HUDEP-2 (cell line): ENCODE measurements around the gene EPS8L3.
"Not testable (repeated sequence)": the region's sequence is repeated elsewhere in the genome, so short reads cannot be mapped to it uniquely, and the experiment has no call there.

Experiments
- DNase-seq, 76 experiments: peaks; one replicate each; lab custom pipeline; 2025; ENCODE audit not compliant: unreplicated experiment in 76 of 76; lab: John Stamatoyannopoulos, UW

Gene EPS8L3

GRCh38 chr1:109750241-109750882 is 13.4 kb downstream of the EPS8L3 start:
- DNase-seq = no peak

- DNase-seq = no peak
These were observed 14.5 kb downstream of the EPS8L3 start for GRCh38 chr1:109749221-109749620.

GRCh38 chr1:109748311-109748710 is 15.4 kb downstream of the EPS8L3 start:
- DNase-seq = not testable (repeated sequence)

GRCh38 chr1:109740615-109741373 is 22.9 kb downstream of the EPS8L3 start, which contains the start of gene GSTM3:
TSS of gene GSTM3 (minus strand) at chr1:109741038. CDS start at chr1:109740287, 751 bp downstream.
- DNase-seq = no peak

GRCh38 chr1:109739738-109740614 is 23.7 kb downstream of the EPS8L3 start:
- peak in 68 of 76 experiments; percentile 13 to 82 (median 65) for DNase-seq

- no peak for DNase-seq
These were observed 30.4 kb downstream of the EPS8L3 start for GRCh38 chr1:109733236-109733870.

GRCh38 chr1:109732390-109732881 is 31.3 kb downstream of the EPS8L3 start:
- DNase-seq = peak in 1 of 76 experiments; percentile 4

GRCh38 chr1:109730666-109731065 is 33.1 kb downstream of the EPS8L3 start:
- no peak for DNase-seq

GRCh38 chr1:109728870-109729269 is 34.9 kb downstream of the EPS8L3 start:
- DNase-seq = no peak

GRCh38 chr1:109726728-109727373 is 36.9 kb downstream of the EPS8L3 start:
- no peak for DNase-seq

- no peak for DNase-seq
These were observed 37.7 kb downstream of the EPS8L3 start for GRCh38 chr1:109726007-109726406.

- DNase-seq = peak in 14 of 76 experiments; percentile 8 to 69 (median 38)
These were observed 38.2 kb downstream of the EPS8L3 start for GRCh38 chr1:109725510-109725909.

GRCh38 chr1:109724933-109725332 is 38.8 kb downstream of the EPS8L3 start:
- no peak for DNase-seq

- no peak for DNase-seq
These were observed 40.6 kb downstream of the EPS8L3 start for GRCh38 chr1:109722908-109723691.

GRCh38 chr1:109721971-109722370 is 41.8 kb downstream of the EPS8L3 start:
- DNase-seq = no peak

- no peak for DNase-seq
These were observed 42.7 kb downstream of the EPS8L3 start for GRCh38 chr1:109721042-109721441.

- peak in 9 of 76 experiments; percentile 5 to 36 (median 16) for DNase-seq
These were observed 44.3 kb downstream of the EPS8L3 start for GRCh38 chr1:109719337-109719837.

- peak in 24 of 76 experiments; percentile 3 to 69 (median 38) for DNase-seq
These were observed 45.2 kb downstream of the EPS8L3 start for GRCh38 chr1:109718495-109718894.

- DNase-seq = no peak
These were observed 46.0 kb downstream of the EPS8L3 start for GRCh38 chr1:109717729-109718128.
